ENCODE measurements around the gene PDZRN3. TPM values are rescaled to one million over a fixed set of nuclear protein-coding genes. Genes with fewer than 3 reads are reported as not detected.

PDZRN3 gene
- total and polyA plus RNA-seq, 2 donors (not counting 3 experiments of a cell fraction or from before 2014, with no cell fraction given) = not detected

GRCh38 chr3:73626106-73626505, 1.4 kb upstream of the PDZRN3 start:
- intact Hi-C loops (cut with micrococcal nuclease) = no loop called here
- no peak overlapping the region for H2AFZ ChIP-seq (ENCODE audit: low read depth, low read length)
- H3K36me3 ChIP-seq (ENCODE audit: control insufficient read depth in 2 of 2, extremely low read depth in 1 of 2, insufficient read depth in 2 of 2, low read length in 2 of 2) = no peaks in the 10 kb centered on the region
- no peak overlapping the region for H3K9ac ChIP-seq (replicated peaks; ENCODE audit: extremely low read depth, insufficient read depth, low read length)
- ChIA-PET CTCF (no interaction called here), POLR2A (no interaction called here)
- H3K27ac ChIP-seq (ENCODE audit: insufficient read depth, low read depth, low read length) = no peak overlapping the region
- H3K27me3 ChIP-seq (ENCODE audit: control insufficient read depth in 2 of 2, insufficient read depth in 2 of 2, low read length in 2 of 2) = peaks cover 5% of the 10 kb centered on the region in 2 experiments
- no peaks in the 10 kb centered on the region for H3K9me3 ChIP-seq (replicated peaks; ENCODE audit: control insufficient read depth, insufficient read depth, low read length)
- FAIRE-seq (no peak), DNase-seq (ENCODE audit: low read depth, low spot score) (no peak)
- H3K79me2 ChIP-seq (ENCODE audit: control insufficient read depth, insufficient read depth, low read length) = no peaks in the 10 kb centered on the region
- no TSS peak for BruUV-seq (replicated peaks)
- H3K9me1 ChIP-seq (replicated peaks; ENCODE audit: control insufficient read depth, extremely low read depth, insufficient read depth, low read length) = no peaks in the 10 kb centered on the region
- dilution Hi-C loops (cut with MboI; ENCODE audit: extremely low pct_ligation_motif_present, low sequenced_read_pairs) = no loop called here
- no peaks in the 10 kb centered on the region for H3K4me1 ChIP-seq (ENCODE audit: control insufficient read depth, extremely low read depth, insufficient read depth, low read length)
- no peak overlapping the region for H3K4me2 ChIP-seq (ENCODE audit: insufficient read depth, low read length)
- no peaks in the 10 kb centered on the region for H4K20me1 ChIP-seq (replicated peaks; ENCODE audit: control insufficient read depth, extremely low read depth, insufficient read depth, low read length)
- TF ChIP-seq EZH2 (IDR thresholded peaks at IDR 0.05; ENCODE audit: borderline replicate concordance, low read depth, low read length, severe bottlenecking) = no peak
- no peak for TF ChIP-seq MYC (IDR thresholded peaks at IDR 0.05; ENCODE audit: low read depth, low read length)
- TF ChIP-seq CTCF (IDR thresholded peaks at IDR 0.05; ENCODE audit: extremely low read depth in 1 of 2, insufficient read depth in 1 of 2, low read depth in 1 of 2, low read length in 2 of 2) = no peak
- TF ChIP-seq MAX (IDR thresholded peaks at IDR 0.05; ENCODE audit: insufficient read depth, insufficient read length) = no peak
- TF ChIP-seq FOS (IDR thresholded peaks at IDR 0.05; ENCODE audit: borderline replicate concordance, insufficient read depth, low read length) = no peak
- no peak for TF ChIP-seq JUN (IDR thresholded peaks at IDR 0.05; ENCODE audit: borderline replicate concordance, insufficient read depth, insufficient read length, low read depth)
- TF ChIP-seq POLR2A (IDR thresholded peaks at IDR 0.05; ENCODE audit: low read depth, low read length) = no peak
- no peak for TF ChIP-seq POLR2AphosphoS5 (IDR thresholded peaks at IDR 0.05; ENCODE audit: insufficient read depth, low read depth, low read length)
- TF ChIP-seq GATA2 (IDR thresholded peaks at IDR 0.05; ENCODE audit: insufficient read depth, insufficient read length, low read depth, low read length) = no peak
- H3K4me3 ChIP-seq (replicated peaks in 1 of 3; ENCODE audit: insufficient read depth in 1 of 3, low read depth in 1 of 3, low read length in 3 of 3) = no peak overlapping the region
